Esophagus squamous epithelium (tissue), 5 donors: Measurements from ENCODE around the gene IRX2. TPM values are rescaled to one million over a fixed set of nuclear protein-coding genes. Genes with fewer than 3 reads are reported as not detected.

Source experiments
- DNase-seq: peaks from one replicate; lab custom pipeline; 2025; lab: John Stamatoyannopoulos, UW
- H3K27ac ChIP-seq, 4 donors: fragments of 200-600 bp; sonication (generic); one replicate each; pipeline ENCODE4 v1.5.1; 2016 to 2019; ENCODE audit warnings: mild to moderate bottlenecking in 1 of 4
- H3K27me3 ChIP-seq, 4 donors: fragments of 200-600 bp; sonication (generic); 1 replicate in 3 of 4; 2 replicates in 1 of 4; pipeline versions ENCODE4 v1.5.1 to v1.6.0; 2017 to 2021; ENCODE audit warnings: antibody characterized with exemption in 1 of 4
- H3K36me3 ChIP-seq, 3 donors: fragments of 200-600 bp; sonication (generic); one replicate each; pipeline ENCODE4 v1.5.1; 2016 to 2019
- H3K4me1 ChIP-seq, 3 donors: fragments of 200-600 bp; sonication (generic); one replicate each; pipeline ENCODE4 v1.5.1; 2017 to 2019
- H3K4me3 ChIP-seq, 4 donors: fragments of 200-600 bp; sonication (generic); 1 replicate in 3 of 4; 2 replicates in 1 of 4; pipeline ENCODE4 v1.5.1; 2016 to 2019; ENCODE audit warnings: mild to moderate bottlenecking in 2 of 4, moderate library complexity in 1 of 4
- H3K9me3 ChIP-seq, 3 donors: fragments of 200-600 bp; sonication (generic); one replicate each; pipeline ENCODE4 v1.5.1; 2016 to 2019
- POLR2A ChIP-seq, 4 donors: fragments of 450-650 bp; IDR thresholded peaks; one replicate each; pipeline ENCODE4 v1.6.1; 2017; ENCODE audit warnings: antibody characterized with exemption in 4 of 4, mild to moderate bottlenecking in 4 of 4, moderate library complexity in 3 of 4
- WGBS, 2 donors: methylation state at CpG; one replicate each; pipeline ENCODE4 v1.1.5; 2018; 5-methylcytosine and 5-hydroxymethylcytosine counted together
- intact Hi-C: fragments of 100-400 bp; cut with DNase I; formaldehyde crosslinking; loops from one replicate; pipeline ENCODE4 v1.15.0; 2022
- total RNA-seq, 4 donors: library from RNA; depleted of rRNA; stranded (reverse); fragments of >200 nt; gene quantifications; one replicate each; pipeline ENCODE4 v1.1.0, GENCODE V29; 2016
- TF ChIP-seq, protein P1 (sequence below), 6 experiments: fragments of 450-650 bp in 4 of 6; fragments of 200-600 bp in 2 of 6; sonication (generic) in 2 of 6; IDR thresholded peaks; one replicate each; pipeline ENCODE4 v1.5.1; 2016 to 2019; ENCODE audit warnings: antibody characterized with exemption in 6 of 6, mild to moderate bottlenecking in 4 of 6, moderate library complexity in 4 of 6
- donor health status: DM: yes; HTN: yes; CAD: no.

Gene IRX2
- total RNA-seq, 4 donors from 2014 or later, result 5.0 to 7.6 (median 6.0) TPM

GRCh38 chr5:2748179-2748860 lies 3.2 kb downstream of the IRX2 start:
- peaks cover 0 to 16% (median 0%) of the 10 kb centered on the region in 3 donors for H3K36me3 ChIP-seq
- no peak for TF ChIP-seq POLR2A (IDR thresholded peaks at IDR 0.05)
- TF ChIP-seq, protein P1, sequence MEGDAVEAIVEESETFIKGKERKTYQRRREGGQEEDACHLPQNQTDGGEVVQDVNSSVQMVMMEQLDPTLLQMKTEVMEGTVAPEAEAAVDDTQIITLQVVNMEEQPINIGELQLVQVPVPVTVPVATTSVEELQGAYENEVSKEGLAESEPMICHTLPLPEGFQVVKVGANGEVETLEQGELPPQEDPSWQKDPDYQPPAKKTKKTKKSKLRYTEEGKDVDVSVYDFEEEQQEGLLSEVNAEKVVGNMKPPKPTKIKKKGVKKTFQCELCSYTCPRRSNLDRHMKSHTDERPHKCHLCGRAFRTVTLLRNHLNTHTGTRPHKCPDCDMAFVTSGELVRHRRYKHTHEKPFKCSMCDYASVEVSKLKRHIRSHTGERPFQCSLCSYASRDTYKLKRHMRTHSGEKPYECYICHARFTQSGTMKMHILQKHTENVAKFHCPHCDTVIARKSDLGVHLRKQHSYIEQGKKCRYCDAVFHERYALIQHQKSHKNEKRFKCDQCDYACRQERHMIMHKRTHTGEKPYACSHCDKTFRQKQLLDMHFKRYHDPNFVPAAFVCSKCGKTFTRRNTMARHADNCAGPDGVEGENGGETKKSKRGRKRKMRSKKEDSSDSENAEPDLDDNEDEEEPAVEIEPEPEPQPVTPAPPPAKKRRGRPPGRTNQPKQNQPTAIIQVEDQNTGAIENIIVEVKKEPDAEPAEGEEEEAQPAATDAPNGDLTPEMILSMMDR (IDR thresholded peaks at IDR 0.05), result no peak
- intact Hi-C loops, result no loop called here
- peak overlapping the region in 1 of 4 donors; percentile 72 for H3K4me3 ChIP-seq
- H3K9me3 ChIP-seq, result no peaks in the 10 kb centered on the region
- peak overlapping the region in 1 of 4 donors; percentile 5 for H3K27ac ChIP-seq
- H3K4me1 ChIP-seq, result peaks cover 5 to 61% (median 19%) of the 10 kb centered on the region in 3 donors
- 61% methylated on average over 9 to 12 of the region's 86 CpGs for WGBS, 2 donors
- no peak for DNase-seq
- peaks cover 0 to 98% (median 9%) of the 10 kb centered on the region in 4 donors for H3K27me3 ChIP-seq

- peak overlapping the region in 1 of 4 donors; percentile 72 for H3K4me3 ChIP-seq
- no peak for DNase-seq
- intact Hi-C loops, result no loop called here
- H3K36me3 ChIP-seq, result peaks cover 0 to 16% (median 0%) of the 10 kb centered on the region in 3 donors
- H3K27me3 ChIP-seq, result peaks cover 0 to 98% (median 6%) of the 10 kb centered on the region in 4 donors
- no peak for TF ChIP-seq POLR2A (IDR thresholded peaks at IDR 0.05)
- TF ChIP-seq, protein P1 (IDR thresholded peaks at IDR 0.05), result no peak
- no peaks in the 10 kb centered on the region for H3K9me3 ChIP-seq
- H3K27ac ChIP-seq, result no peak overlapping the region
- peaks cover 5 to 60% (median 13%) of the 10 kb centered on the region in 3 donors for H3K4me1 ChIP-seq
- 44 to 51% methylated on average over 26 of the region's 26 CpGs for WGBS, 2 donors
Observed at GRCh38 chr5:2747363-2748162, 3.9 kb downstream of the IRX2 start.

DNA sequence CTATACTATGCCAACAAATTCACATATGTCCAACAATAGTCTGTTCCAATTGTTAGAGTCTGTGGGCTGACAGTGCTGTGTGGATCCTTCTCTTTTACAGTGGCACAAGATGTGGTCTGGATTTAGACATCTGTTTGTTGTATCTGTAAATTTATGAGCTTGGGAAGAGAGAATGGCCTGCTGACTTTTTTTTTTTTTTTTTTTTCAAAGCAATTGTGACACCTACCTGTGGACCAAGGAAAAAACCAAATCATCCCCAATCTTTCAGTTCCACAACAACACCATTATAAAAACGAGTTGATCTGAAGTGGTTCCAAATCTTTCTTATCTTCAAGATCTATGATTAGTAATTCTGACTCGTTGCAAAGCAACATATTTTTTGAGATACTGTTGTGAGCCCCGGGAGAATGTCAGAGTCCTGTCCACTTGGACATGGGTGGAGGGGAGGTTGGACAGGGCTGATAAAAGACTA lies 4.9 kb downstream of the IRX2 start:
- Histone ChIP-seq H3K4me3 (no peak overlapping the region), H3K27me3 (peaks cover 0 to 98% (median 3%) of the 10 kb centered on the region in 4 donors), H3K36me3 (peaks cover 0 to 16% (median 0%) of the 10 kb centered on the region in 3 donors), H3K4me1 (peaks cover 5 to 50% (median 8%) of the 10 kb centered on the region in 3 donors), H3K9me3 (no peaks in the 10 kb centered on the region), H3K27ac (no peak overlapping the region)
- TF ChIP-seq, protein P1 (IDR thresholded peaks at IDR 0.05), result no peak
- no peak for TF ChIP-seq POLR2A (IDR thresholded peaks at IDR 0.05)
- DNase-seq, result no peak
- intact Hi-C loops, result no loop called here
- WGBS, 2 donors, result 7 to 15% methylated on average over 3 of the region's 3 CpGs

DNA sequence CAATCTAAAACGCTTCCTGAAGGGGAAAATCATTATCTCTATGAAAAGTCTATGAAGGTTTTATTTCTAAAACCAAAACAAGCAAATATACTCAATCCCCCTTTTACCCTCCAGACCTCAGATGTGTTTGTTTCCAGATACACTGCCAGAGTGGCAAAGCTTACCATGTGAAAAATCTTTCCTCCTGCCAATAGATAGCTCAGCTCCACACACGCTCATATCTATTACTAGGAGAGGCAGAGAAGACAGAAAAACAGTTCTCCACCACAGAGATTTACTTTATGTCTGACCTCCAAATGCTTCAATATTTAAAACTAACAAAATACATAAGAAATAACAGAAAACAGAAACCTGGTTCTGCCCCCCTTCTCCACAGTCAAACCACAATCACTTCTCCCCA lies 7.0 kb downstream of the IRX2 start:
- H3K27ac ChIP-seq, result no peak overlapping the region
- peaks cover 0 to 100% (median 6%) of the 10 kb centered on the region in 4 donors for H3K27me3 ChIP-seq
- no peaks in the 10 kb centered on the region for H3K9me3 ChIP-seq
- no peak for DNase-seq
- TF ChIP-seq, protein P1 (IDR thresholded peaks at IDR 0.05), result no peak
- TF ChIP-seq POLR2A (IDR thresholded peaks at IDR 0.05), result no peak
- no peak overlapping the region for H3K4me3 ChIP-seq
- intact Hi-C loops, result no loop called here
- peaks cover 0 to 16% (median 0%) of the 10 kb centered on the region in 3 donors for H3K36me3 ChIP-seq
- 32 to 67% methylated on average over 2 of the region's 2 CpGs for WGBS, 2 donors
- H3K4me1 ChIP-seq, result peaks cover 0 to 40% (median 7%) of the 10 kb centered on the region in 3 donors
